Skin of body (tissue), 2 donors: ENCODE results near the gene GPR132. TPM values are rescaled to one million over a fixed set of nuclear protein-coding genes. Genes with fewer than 3 reads are reported as not detected.
"Not testable (repeated sequence)": the region's sequence is repeated elsewhere in the genome, so short reads cannot be mapped to it uniquely, and the experiment has no call there.

Experiments
- DNase-seq: peaks from one replicate; lab custom pipeline; 2025; lab: John Stamatoyannopoulos, UW
- total RNA-seq: library from RNA; depleted of rRNA; stranded (reverse); fragments of >200 nt; gene quantifications from one replicate; pipeline ENCODE4 v1.2.3, GENCODE V29; 2014

Gene GPR132
- total RNA-seq, 1 donor from 2014 or later, result 1.6 TPM

DNA sequence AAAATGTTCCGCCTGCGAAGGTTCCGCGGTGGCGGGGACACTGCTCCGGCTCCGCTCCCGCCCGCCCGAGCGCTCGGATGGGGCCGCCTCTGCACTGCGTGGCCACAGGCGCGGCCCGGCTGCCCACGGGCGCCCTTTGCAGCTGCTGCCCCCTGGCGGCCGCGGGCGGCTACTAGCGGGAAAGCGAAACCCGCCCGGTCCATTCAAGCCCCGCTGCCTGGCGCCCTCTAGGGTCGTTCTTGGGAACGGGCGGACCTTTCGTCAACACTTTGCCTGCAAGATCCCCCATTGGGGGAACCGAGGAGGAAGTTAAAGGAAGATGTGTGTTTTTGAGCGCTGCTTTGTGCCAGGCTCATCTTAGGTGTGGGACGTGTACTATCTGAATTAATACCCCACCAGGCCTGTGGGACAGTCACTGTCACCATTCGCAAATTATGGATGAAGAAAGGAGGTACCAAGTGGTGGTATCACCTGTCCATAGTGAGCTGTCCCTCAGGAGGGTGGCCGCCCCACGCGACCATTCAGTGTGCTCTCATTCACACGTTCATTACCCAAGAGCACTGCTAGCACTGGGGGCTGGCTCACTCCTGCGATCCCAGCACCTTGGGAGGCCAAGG, 19.4 kb downstream of the GPR132 start:
- peak; percentile 87 for DNase-seq

DNA sequence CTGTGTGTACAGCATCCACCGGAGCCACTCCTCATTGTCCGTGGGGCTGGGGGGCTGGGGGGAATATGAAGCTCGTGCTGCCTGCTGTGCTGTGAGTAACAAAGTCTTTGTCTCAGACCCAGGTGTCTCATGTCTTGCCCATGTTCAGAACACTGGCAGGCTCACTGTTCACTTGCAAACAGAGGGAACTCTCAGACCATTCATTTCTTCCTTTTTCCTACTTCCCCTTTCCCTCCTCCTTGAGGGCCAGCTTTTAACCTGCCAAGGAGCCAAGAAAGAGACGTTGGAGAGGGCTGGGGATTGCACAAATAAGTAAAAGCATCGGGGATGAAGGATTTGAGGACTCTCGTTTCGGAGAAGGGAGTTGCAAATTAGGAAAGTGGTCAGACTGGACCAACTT, 21.6 kb downstream of the GPR132 start:
- no peak for DNase-seq

DNA sequence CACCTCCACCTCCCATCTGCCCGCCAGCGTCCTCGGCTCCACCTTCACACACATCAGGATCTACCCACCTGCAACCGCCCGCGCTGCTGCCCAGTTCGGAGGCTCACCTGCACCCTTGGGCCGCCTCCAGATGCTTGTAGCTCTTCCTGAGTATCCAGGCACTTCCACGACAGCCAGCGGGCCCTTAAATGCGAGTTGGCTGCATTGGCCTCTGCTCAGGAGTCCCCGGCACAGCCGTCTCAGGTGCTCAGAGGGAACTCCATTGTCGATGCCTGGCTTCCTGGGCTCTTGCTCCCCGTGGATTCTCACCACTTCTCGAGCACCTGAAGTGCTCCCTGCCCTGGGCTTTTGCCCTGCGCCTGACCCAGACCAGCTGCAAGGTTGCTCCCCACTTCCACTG, 22.4 kb downstream of the GPR132 start:
- no peak for DNase-seq

DNA sequence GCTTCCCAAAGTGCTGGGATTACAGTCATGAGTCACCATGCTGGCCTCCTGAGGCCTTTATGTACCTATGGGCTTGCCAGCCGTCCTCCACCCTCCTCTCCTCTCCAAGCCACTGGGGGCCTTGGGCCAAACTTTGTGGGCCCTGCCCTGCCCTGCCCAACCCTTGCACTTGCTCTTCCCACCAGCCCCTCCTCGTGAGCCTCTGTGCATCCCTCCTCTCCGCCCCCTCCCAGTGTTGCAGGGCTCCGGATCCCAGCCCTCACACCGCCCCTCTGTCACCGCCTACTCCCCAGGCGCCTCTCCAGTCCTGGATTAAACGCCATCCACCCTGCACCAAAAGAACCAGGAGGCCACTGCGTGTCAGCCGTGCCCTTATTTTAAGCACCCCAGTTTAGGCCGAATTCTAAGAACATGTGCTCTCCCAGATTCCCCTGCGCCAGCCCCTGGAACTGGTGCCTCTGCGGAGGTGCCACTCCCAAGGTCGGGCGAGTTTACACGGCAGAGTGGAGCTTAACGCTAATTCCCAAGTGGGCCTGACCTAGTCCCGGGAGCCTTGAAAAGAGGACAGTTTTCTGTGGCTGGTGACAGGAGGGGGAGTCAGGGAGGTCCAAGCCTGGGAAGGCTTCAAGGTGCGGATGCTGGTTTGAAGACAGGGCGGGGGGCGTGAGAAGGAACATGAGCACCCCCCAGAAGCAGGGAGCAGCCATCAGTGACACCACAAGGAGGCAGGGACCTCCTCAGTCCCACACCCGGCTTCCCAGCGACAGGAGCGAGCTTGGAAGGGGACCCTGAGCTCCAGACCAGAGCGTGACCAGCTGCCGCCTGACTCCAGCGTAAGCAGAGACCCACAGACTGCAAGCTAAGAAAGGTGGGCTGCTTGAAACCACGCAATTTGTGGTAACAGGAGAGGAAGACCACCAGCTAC, 23.1 kb downstream of the GPR132 start:
- DNase-seq, result no peak

DNA sequence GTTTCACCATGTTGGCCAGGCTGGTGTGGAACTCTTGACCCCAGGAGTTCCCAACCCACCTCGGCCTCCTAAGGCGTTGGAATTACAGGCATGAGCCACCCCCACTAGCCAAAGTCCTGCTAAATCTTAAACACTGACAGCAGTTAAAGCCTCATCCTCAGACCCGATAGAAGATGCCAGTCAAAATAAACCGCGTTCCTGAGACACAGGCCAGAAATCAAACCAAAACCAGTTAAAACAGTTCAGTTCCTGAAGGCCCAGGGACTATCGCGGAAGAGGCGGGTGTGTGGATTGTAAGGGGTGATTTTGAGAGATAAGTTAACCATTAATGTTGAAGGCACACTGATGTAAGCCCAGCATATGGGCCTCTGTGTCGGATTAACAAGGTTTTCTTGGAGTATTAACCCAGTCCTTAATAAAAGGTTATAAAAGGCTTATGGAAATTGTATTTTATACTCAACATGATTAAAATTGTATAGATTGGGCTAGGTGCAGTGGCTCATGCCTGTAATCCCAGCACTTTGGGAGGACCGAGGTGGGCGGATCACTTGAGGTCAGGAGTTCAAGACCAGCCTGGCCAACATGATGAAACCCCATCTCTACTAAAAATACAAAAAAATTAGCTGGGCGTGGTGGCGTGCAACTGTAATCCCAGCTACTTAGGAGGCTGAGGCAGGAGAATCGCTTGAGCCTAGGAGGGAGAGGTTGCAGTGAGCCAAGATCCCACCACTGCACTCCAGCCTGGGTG, 25.6 kb downstream of the GPR132 start:
- no peak for DNase-seq

DNA sequence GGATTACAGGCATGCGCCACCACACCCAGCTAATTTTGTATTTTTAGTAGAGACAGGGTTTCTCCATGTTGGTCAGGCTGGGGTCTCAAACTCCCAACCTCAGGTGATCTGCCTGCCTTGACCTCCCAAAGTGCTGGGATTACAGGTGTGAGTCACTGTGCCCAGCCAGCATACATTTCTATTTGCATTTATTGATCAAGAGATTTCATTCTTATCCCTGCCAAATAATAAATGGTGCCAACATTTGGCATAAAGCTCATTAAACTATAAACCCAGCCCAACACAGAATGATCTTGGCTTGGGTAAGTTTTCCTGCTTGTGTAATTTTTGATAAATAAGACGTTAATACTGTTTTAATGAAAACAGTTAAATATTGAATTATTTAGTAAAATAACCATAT, 29.6 kb downstream of the GPR132 start:
- not testable (repeated sequence) for DNase-seq

DNA sequence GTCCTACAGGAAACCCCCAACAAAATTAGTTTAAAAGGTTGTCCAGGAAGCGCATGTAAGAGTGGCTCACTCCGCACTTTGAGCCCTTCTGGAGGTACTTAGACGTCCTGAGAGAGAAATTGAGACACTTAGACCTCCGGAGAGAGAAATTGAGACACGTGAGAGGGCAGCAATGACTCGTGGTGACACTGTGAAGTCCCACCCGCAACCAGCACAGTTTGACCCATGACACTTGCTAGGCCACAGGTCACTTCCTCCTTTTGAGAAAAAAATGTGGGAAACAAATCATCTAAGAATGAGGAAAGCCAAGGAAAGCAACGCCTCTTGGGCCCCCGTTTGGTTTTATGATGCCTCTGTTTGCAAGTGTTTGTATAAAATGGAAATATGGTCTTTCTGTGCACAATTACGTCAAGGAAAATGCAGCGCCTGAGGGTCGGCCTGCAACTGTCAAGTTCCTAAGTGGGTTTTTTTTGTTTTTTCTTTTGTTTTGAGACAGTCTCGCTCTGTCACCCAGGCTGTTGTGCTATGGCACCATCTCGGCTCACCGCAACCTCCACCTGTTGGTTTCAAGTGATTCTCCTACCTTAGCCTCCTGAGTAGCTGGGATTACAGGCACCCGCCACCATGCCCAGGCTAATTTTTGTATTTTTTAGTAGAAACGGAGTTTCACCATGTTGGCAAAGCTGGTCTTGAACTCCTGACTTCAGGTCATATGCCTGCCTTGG, 30.8 kb downstream of the GPR132 start:
- no peak for DNase-seq

DNA sequence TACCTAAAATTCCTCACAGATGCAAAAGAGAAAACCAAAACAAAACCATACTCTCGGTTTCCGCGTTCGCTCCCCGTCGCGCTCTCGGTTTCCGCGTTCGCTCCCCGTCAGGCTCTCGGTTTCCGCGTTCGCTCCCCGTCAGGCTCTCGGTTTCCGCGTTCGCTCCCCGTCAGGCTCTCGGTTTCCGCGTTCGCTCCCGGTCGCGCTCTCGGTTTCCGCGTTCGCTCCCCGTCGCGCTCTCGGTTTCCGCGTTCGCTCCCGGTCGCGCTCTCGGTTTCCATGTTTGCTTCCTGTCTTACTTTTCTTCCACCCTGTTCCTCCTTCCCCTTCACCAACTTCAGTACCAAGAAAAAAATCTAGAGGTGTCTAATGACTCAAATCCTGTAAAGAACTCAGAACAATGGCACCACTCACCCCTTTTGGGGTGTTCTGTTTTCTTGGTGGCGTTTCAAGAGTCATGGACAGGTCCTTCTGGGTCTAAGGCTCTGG, 31.8 kb downstream of the GPR132 start:
- not testable (repeated sequence) for DNase-seq

DNA sequence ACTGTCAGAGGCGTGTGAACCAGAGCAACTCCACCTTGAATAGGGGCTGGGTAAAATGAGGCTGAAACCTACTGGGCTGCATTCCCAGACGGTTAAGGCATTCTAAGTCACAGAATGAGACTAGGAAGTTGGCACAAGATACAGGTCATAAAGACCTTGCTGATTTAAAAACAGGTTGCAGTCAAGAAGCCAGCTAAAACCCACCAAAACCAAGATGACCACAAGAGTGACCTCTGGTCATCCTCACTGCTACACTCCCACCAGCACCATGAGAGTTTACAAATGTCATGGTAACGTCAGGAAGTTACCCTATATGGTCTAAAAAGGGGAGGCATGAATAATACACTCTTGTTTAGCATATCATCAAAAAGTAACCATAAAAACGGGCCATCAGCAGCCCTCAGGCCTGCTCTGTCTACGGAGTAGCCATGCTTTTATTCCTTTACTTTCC, 32.8 kb downstream of the GPR132 start:
- not testable (repeated sequence) for DNase-seq

DNA sequence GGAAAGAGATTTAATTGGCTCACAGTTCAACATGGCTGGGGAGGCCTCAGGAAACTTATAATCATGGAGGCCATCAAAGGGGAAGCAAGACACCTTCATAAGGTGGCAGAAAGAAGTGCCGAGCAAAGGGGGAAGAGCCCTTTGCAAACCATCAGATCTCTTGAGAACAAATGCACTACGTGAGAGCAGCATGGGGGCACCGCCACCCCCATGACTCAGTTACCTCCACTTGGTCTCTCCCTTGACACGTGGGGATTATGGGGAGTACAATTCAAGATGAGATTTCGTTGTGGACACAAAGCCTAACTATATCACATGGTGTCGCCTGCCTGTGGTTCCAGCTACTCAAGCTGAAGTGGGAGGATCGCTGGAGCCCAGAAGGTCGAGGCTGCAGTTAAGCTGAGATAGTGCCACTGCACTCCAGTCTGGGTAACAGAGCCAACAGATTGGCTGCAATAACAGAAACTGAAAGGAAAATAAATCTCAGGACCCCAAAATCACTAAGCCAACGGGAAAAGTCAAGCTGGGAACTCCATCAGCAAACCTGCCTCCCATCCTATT, 34.3 kb downstream of the GPR132 start:
- no peak for DNase-seq

DNA sequence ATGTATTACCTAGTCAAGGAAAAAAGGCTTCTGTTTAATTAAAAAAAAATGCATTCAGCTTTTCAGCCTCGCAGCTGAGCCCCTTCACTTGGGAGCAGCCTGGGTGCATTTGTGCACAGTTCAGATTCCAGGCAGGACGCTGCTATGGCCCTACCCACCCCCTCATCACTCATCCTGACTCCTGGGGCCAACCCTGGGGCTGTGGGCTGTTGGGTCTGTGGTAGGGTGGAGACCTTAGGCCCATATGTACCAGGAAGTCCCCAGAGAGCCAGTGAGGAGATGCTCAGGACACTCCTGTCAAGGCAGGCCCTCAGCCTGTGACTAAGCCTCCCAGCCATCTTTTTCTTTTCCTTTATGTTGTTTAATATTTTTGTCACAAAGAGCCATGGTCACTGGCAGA, 35.0 kb downstream of the GPR132 start:
- no peak for DNase-seq

DNA sequence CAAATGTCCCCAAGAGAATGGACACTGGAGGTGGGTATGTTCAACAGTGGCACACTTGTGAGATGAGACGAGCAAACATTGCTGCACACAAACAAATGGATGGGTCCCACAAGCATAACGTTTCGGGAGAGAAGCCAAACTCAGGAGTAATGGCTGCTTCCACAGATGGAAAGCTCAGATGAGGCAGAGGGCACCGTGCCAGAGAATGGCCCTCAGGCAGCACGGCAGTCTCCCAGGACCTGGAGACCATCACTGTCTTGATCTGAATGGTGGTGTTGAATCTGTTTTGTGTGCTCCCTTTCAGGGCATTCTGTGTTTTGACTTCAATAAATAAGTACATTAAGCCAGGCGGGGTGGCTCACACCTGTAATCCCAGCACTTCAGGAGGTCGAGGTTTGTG, 35.8 kb downstream of the GPR132 start:
- DNase-seq, result no peak

DNA sequence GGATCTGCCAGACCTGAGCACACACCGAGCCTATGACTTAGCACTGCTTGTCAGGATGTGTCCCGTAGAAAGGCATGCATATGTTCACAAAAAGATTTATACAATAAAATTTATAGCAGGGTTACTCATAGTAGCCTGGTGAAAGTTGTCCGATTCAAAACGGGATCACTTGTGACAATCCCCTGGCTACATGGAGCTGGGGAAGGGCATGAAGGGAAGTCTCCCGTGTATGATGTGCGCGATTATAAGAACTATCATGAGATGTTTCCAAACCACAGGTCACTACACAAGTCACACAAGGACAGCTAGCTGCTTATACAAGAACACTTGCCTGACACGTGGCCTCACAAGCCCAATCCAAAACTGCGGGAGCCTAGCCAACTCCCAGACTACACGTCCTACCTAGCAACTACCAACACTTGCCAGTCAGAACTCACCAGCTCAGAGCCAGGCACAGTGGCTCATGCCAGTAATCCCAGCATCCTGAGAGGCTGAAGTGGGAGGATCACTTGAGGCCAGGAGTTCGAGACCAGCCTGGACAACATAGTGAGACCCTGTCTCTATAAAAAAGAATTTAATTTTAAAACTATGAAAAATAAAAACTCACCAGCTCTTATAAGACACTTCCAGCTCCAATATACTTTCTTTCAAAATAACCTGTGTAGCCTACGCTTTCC, 36.8 kb downstream of the GPR132 start:
- DNase-seq, result no peak

DNA sequence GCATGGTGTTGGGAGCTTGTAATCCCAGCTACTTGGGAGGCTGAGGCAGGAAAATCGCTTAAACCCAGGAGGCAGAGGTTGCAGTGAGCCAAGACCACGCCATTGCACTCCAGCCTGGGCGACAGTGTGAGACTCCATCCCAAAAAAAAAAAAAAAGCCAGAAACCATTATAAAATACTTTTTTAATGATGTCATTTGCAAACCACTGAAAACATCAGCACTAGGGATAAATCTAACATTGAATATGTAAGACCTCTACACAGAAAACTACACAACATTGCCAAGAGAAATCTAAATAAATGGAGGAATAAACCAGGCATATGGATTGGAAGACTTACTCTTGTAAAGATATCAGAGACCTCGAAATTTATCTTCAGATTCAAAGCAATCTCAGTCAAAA, 37.5 kb downstream of the GPR132 start:
- not testable (repeated sequence) for DNase-seq

DNA sequence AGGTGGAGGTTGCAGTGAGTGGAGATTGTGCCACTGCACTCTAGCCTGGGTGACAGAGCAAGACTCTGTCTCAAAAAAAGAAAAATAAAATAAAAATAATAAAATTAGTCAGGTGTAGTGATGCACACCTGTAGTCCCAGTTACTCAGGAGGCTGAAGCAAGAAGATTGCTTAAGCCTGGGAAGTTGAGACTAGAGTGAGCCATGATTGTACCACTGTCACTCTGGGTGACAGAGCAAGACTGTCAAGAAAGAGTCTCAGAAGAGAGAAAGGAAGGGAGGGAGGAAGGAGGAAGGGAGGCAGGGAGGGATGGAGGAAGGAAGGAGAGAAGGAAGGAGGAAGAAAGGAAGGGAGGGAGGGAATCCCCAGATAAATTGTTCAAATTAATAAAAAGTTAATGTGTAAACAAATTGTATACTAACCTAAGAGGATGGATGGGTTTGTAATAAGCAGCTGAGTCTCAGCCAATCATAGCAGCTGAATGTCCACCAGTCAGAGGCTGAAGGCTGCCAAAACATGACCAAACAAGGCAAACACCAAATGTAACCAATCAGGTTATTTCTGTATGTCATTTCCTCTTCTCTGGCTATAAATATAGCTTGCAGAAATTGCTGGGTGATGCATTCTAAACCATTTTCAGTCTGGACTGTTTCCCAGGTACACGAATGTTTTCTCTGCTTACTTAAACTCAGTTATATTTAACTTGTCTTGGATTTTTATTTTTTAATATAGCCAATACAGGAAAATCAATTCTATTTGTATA, 38.2 kb downstream of the GPR132 start:
- no peak for DNase-seq

DNA sequence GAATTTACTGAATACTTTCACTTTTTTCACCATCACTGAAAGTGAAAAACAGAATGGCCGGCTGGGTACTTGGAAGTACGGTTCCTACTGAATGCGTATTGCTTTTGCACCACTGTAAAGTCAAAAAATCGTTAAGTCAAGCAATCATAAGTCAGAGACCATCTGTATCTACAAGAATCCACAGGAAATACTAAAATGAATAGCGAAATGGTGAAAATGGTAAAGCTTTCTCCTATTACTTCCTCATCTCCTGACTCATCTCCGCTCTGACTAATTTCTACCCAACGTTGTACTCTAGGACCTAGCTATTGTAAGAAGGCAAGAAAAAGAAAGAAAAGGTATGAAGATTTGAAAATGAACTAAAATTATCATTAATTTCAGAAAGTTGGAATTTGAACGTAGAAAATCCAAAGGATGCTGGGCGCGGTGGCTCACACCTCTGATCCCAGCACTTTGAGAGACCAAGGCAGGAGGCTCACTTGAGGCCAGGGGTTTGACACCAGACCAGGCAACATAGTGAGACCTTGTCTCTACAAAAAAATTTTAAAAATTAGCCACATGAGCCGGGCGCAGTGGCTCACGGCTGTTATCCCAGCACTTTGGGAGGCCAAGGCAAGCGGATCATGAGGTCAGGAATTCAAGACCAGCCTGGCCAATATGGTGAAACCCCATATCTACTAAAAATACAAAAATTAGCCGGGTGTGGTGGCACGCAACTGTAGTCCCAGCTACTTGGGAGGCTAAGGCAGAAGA, 39.0 kb downstream of the GPR132 start:
- no peak for DNase-seq

DNA sequence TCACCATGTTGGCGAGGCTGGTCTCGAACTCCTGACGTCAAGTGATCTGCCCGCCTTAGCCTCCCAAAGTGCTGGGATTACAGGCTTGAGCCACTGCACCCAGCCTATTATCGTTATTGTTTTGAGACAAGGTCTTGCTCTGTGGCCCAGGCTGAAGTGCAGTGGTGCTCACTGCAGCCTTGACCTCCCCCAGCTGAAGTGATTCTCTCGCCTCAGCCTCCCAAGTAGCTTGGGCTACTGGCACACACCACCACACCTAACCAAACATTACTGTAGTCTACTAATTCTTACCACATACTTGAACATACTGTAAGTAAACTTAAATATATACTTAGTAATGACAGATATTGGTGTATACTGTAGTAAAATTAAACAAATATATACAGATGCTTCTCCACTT, 39.8 kb downstream of the GPR132 start:
- no peak for DNase-seq

DNA sequence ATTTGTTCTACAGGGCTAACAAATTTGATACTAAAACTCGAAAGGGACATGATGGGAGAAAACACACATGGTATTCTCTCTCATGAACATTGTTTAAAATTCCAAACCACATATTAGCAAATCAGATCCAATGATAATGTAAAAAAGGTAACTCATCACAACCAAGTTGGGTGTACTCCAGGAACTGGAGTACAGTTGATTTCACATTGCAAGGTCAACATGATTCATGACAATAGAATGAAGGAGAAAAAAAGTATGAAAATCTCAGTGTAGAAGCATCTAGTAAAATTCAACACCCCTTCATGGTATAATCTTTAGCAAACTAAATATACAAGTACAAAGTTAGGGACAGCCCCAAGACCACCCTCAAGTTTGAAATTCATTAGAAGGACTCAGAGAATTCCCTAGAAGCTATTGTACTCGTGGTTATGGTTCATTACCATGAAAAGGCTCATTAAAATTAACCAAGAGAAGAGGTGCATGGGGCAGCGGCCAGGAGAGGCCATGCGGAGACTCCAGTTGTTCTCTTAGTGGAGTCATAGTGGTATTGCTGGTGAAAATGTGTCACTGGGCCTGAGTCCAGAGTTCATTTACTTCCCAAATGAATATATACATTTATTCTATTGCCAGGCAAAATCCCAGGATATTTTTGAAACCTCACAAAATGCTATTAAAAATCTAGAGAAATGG, 41.3 kb downstream of the GPR132 start:
- no peak for DNase-seq
